Erythroblast (primary cell): ENCODE measurements around the gene SCAP.

Source experiments
- GATA1 ChIP-seq: IDR thresholded peaks from 2 replicates; pipeline ENCODE4 v1.6.1; 2011; ENCODE audit warnings: low read depth, mild to moderate bottlenecking, control low read depth, low read length, moderate library complexity
- POLR2A ChIP-seq: IDR thresholded peaks from 2 replicates; pipeline ENCODE4 v1.6.1; 2011; ENCODE audit warnings: mild to moderate bottlenecking, low read length

- no peak for TF ChIP-seq GATA1
- no peak for TF ChIP-seq POLR2A
Observed at GRCh38 chr3:47407896-47408838, 67.6 kb downstream of the SCAP start.
